Activated CD4-positive, CD25-positive, alpha-beta regulatory T cell treated with anti-CD3 and anti-CD28 coated beads, Interleukin-2, amount 50 U/mL, for 72 hours (primary cell): Measurements from ENCODE around the gene LRRN4.

ENCODE experiments used
- DNase-seq: peaks from one replicate; pipeline ENCODE4 v3.0.0; 2021

The LRRN4 gene

DNA sequence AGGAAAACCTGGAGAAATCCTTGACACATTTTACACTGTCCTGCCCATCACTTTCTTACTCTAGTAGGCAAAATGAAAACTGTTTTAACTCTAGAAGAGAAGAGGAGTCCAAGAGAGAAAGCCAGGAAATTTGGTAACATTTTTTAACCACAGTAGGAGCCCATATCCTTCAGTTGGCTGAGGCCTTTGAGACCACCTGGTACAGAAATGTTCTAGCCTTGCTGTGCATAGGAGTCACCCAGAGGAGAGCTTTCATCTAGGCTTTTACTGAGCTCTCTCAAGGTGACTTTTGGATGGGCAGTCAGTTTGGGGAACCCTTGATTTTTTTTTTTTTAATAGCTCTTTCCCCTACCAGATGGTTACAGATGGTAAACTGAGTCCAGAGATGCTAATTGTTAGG lies 25.0 kb downstream of the LRRN4 start:
- DNase-seq: no peak

DNA sequence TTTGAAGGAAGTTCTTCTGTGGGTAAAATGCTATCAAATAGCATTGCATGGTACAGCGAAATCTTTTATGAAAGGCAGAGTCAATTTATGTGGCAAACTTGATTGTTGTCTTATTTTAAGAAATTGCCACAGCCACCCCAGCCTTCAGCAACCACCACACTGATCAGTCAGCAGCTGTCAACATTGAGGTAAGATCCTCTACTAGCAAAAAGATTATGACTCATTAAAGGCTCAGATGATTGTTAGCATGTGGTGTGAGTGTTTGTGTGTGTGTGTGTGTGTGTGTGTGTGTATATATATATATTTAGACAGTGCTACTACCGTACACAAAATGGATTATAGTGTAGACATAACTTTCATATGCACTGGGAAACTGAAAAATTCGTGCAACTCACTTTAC lies 27.8 kb downstream of the LRRN4 start:
- no peak for DNase-seq

DNA sequence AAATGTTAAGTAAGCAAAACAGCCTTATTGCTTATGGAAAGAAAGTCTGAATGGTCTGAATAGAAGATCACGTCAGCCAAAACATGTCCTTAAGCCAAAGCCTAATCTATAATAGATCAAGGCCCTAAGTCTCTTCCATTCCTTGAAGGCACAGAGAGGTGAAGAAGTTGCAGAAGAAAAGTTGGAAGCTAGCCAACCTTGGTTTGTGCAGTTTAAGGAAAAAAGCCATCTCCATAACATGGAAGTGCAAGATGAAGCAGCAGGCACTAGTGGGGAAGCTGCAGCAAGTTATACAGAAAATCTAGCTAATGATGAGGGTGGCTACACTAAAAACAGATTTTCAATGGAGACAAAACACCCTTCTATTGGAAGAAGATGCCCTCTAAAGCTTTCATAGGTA lies 29.1 kb downstream of the LRRN4 start:
- no peak for DNase-seq

DNA sequence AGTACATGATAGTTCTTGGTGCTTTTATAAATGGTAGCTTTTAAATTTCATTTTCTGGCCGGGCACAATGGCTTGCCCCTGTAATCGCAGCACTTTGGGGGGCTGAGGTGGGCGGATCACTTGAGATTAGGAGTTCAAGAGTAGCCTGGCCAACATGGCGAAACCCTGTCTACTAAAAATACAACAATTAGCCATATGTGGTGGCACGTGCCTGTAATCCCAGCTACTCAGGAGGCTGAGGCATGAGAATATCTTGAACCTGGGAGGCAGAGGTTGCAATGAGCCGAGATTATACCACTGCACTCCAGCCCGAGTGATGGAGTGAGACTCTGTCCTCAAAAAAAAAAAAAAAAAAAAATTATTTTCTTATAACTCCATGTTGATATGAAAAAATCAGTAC lies 36.0 kb downstream of the LRRN4 start:
- DNase-seq: no peak

DNA sequence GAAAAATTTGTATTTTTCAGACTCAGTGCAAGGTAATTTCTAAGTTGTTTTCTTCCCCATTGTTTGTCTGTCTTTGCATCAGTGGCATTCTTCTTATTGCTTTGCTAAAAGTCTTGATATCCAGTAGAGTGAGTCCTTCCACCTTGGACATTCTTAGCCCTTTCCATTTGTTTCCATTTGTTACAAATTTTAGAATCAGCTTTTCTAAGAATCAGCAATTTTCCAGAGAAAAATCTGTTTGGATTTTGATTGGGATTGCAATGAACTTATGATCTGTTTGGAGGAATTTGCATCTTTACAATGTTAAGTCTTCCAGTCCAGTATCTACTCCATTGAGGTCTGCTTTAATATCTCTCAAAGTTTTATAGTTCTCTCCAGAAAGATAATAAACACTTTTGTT lies 36.4 kb downstream of the LRRN4 start:
- DNase-seq: no peak

DNA sequence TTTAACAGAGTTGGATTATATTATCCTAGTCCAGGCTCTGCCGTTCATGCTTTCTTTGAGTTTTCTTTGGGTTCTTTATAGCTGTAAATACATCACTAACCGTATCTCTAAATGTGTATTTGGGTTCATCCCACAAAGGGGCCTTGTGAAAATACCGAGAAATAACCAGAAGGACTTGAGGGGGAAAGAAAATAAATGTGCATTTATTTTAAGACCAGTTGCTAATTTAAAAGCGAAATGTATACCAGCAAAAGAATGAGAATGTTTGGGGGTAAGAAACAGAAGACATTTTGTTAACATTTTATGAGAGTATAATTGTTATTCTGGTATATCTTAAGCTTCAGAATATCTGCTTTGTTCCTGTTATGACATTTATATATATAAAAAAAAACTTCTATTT lies 38.9 kb downstream of the LRRN4 start:
- DNase-seq: no peak

DNA sequence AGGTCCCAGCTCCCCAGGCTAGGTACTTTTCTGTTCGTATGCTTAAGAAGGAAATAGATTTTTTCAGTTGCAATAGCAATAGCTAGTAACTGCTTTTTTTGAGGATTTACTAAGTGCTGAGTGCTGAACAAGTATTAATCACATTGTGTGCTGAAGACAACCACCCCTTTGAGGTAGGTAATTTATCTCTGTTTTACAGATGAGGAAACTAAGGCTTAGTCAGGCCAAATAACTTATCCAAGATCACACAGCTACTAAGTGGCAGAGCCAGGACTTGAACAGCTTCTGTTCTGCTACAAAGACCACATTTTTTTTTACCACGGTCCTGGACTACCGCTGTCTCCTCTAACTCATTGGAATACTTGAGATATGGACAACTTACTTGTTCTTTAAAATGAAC lies 39.8 kb downstream of the LRRN4 start:
- no peak for DNase-seq

DNA sequence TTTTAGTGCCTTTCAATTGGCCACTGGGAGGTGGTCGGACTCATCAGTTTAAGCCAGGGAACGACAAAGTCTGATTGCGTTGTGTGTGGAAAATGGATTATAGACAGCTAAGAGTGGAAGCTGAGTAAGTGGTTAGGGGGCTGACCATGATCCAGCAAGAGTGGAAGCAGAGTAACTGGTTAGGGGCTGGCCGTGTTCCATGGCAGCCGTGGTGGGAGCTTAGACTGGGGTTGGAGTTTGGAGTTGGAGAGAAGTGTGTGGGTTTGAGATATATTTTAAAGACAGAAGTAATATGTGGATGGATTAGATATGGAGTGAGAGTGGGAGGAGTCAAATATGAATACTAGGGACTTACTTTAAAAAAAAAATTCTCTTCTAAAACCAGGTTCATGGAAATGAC lies 41.7 kb downstream of the LRRN4 start:
- DNase-seq: no peak

DNA sequence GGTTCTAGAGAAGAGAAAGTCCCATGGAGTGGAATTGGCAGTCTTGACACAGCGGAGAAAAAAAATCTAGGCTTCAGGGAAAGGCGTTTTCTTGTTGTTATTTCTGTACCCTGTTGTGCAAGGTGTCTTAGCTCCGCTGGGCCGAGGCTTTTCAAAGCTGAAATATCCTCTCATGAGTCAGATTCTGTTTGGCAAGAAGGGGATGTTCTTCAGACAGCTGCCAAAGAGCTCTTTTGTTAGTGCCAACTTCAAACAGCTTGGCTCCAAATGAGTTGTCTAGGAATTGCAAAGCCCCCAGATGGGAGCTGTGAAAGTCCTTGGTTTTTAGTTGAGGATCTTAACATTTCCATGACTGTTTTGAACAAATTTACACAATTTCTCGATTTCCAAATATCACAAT lies 45.6 kb downstream of the LRRN4 start:
- DNase-seq: no peak

DNA sequence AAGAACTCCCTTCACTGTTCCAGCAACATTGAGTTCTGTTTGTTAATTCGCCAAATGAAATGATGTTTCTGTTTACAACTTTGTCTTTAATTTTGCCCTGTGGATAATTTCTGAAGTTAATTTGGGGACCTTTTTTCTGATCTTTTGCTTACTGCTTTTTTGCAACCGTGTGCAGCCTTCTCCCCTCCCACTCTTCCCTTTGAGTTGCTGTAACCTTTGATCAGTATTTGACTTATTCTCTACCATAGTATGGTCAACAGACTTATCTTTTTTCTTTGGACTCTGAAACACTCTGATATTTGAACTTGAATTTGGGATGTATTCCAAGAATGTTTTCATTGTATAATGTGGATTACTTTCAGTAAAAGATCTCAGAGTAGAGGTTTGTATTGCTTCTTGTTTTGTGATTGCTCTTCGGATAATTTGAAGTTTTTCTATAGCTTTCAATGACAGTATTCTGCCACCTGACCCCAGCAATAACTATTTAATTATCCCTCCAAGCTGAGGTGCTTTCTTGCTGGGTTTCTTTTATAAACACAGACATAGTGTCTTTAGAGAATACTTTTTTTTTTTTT lies 46.2 kb downstream of the LRRN4 start:
- DNase-seq: no peak

DNA sequence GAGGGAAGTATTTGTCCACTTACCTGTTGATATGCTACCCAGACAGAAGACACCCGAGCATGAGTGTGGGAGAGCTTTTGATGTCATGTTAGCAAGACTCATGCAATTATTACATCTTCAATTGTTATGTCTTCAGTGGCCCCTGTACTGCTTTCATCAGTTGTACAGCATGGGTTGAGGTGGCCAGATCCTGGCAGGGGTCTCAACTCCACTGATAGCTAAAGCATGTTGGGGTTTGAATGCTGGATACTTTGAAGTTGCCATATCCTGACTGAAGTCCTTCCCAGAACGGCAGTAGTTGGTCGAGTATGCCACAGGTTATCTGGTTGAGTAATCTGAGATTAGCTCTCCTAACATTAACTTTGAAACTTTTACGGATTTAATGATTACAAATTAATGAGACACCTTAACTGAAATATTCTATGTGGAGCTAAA lies 46.7 kb downstream of the LRRN4 start:
- DNase-seq: no peak

DNA sequence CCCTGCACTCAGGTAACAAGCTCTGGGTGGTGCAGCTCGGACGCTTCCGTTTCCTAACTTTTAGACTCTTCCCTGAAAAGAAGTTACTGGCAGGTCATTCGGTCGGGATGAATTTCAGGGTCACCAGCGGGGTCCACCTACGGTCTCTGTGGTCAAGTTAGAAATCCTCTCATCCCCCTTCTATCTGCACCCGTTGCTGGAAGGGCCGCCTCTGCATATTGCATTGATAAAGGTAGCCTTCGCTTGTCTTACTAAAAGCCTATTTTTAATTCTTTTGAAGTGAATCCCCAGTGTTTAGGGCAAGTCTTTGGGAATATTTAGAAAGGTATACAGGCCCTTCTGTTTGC lies 47.3 kb downstream of the LRRN4 start:
- no peak for DNase-seq

DNA sequence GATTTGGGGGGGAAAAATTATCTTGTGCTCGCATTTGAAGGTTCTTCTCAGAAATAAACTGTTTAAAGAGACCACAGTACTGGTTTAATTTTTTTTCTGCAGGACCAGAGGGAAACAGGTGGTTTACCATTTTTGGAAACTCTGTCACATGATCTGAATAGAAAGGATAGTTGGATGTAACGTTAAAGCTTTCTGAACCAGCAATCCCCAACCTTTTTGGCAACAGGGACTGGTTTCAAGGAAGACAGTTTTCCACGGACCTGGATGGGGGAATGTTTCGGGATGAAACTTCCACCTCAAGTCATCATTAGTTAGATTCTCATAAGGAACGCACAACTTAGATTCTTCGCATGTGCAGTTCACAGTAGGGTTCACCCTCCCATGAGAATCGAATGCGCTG lies 53.0 kb downstream of the LRRN4 start:
- DNase-seq: no peak

DNA sequence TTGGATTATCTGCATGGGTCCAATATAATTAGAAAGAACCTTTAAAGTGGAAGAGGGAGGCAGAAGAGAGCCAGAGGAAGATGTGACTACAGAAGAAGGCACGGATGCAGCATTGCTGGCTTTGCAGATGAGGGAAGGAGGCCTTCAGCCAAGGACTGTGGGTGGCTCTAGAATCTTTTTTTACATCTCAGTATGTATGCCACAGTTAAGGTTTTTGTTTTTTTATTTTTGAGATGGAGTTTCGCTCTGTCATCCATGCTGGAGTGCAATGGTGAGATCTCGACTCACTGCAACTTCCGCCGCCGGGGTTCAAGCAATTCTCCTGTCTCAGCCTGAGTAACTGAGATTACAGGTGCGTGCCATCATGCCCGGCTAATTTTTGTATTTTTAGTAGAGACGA lies 54.1 kb downstream of the LRRN4 start:
- no peak for DNase-seq

DNA sequence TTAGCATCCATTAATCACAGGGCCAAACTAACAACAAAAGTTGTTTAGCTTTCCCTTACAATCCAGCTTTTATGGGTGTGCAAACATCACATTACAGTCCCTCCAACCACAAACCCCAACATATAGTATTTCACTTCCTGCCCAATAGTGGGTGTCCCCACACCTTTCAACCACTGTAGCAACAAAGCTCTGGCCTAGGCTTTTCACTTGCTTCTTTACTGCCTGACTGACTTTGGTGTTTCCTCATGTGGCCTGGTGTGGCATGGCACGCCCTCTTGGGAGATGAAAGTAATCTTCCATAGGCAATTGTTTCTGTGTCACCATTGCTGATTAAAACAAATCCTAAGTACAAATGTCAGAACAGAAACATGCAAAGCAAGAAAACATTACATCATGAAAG lies 57.1 kb downstream of the LRRN4 start:
- DNase-seq: no peak

DNA sequence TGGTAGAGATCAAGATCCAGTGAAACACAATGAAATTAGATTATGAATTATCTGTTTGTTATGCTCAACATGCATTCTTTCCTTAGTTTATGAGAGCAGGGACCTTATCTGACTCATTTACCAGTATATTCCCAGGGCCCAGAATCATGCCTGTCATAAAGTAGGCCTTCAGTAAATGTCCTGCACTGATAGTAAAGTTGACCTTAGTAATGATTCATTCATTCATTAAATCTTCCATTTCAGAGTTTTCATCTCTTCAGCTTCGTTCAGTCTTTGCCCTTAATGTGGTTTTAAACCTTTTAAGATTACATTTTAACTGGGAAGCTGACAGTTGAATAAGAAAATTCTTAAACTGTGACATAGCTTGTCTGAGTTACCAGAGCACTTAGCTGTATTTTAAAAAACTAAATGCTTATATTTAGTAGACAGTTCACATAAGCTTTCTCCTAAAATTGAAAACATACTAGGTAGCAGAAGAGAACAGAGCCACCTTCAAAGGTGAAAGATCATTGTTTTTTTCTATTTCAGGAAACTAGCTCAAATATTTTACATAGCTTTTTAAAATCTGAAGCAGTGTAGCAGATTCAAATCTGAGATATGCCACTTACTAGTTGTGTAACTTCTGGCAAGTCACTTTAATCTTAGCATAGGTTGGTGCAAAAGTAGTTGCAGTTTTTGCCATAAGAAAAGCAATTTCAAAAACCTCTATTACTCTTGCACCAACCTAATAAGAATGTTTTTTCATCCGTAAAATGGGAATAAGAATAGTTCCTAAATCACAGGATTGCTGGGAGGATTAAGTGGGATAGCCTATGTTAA lies 62.0 kb downstream of the LRRN4 start:
- DNase-seq: no peak

DNA sequence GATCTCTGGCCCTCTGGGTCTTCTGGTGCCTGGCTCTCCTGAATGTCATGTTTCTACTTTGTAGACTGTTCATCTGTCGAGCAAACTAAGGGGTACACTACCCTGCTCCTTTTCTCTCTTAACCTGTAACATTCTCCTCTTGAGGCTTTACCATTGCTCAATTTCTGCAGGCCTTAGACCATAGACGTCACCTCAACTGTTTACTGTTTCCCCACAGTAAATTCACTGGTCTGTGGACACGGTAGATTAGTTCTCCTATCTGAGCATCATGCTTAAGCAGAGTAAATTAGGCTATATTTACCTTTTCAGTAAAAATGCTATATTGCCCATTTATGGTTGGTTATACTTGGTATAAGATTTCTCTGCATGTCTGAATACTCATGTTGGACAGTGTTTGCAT lies 62.9 kb downstream of the LRRN4 start:
- DNase-seq: no peak
